SH-SY5Y (cell line): ENCODE data around the gene YTHDF2.

ENCODE experiments used
- GATA2 ChIP-seq: IDR thresholded peaks from 2 replicates; pipeline ENCODE4 v1.6.1; 2011; ENCODE audit warnings: mild to moderate bottlenecking, low read depth, low read length
- GATA3 ChIP-seq: IDR thresholded peaks from 2 replicates; pipeline ENCODE4 v1.6.1; 2011; ENCODE audit warnings: low read depth, mild to moderate bottlenecking, low read length, moderate library complexity

DNA sequence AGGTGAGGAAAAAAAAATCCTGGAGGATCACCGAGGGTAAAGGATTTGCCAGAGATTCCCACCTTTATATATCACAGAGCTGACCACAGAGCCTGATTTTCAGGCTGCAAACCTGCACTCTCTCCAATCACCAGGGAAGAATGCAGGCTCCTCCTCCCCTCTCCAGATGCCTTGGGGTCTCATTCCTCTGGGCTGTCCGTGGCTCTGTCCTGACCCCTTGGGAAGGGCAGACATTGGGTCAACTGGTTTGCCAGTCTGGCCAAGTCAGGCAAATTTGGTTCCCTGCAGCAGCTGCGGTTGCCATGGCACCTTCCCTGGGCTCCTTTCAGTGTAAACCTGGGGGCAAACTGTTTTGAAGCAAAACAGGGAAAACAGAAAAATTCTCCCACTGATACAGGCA, 63.6 kb downstream of the YTHDF2 start:
- no peak for TF ChIP-seq GATA2
- TF ChIP-seq GATA3: no peak
